Measurements from ENCODE around the gene FSTL4. TPM values are rescaled to one million over a fixed set of nuclear protein-coding genes. Genes with fewer than 3 reads are reported as not detected.

FSTL4 gene
- polyA plus RNA-seq, 3 donors: 0.11 to 0.72 TPM; not detected in 1

DNA sequence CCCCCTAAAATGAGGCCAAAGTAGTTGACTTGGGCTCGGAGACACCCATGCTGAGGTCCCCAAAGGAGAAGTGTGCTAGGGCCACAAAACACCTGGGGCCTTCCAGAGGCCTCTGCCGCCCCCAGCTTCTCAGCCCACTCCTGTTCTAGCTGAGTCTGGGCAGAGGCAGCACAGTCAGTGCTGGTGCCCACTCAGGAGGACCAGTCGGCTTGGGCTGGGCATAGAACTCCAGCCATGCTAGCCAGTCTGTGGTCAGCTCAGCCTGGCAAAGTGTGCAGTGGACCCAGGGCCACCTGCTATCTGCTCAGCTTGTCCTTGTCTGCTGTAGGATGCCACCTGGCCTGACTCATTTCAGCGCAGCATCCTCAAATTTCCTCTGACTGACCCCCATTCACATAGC lies 254.6 kb downstream of the FSTL4 start:
- no peak overlapping the region for H3K27ac ChIP-seq (ENCODE audit: low read depth, low read length)
- 91 to 95% (median 94%) methylated on average over 4 of the region's 4 CpGs for WGBS, 3 donors

DNA sequence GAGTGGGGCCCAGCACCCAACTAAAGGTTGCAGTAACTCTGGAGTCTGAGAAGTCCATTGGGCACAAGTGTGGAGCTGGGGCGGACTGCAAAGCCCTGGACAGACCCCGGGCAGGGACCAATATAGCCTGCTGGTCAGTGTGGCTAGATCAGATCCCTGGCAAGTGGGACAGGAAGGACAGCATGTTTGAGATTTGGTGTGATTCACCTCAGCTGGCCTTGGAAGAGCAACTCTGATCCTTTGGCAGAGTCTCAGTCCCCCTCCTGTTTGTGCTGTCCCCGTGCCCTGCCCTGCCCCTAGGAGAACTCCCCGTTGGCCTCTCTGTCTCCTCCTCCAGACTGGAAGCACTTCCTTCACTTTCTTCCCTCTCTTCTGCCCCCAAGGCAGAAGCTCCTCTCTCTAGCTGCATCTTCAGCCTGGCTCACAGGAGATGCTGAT lies 255.3 kb downstream of the FSTL4 start:
- 65 to 88% (median 68%) methylated on average over 4 of the region's 4 CpGs for WGBS, 3 donors
- no peak overlapping the region for H3K27ac ChIP-seq (ENCODE audit: low read depth, low read length)

DNA sequence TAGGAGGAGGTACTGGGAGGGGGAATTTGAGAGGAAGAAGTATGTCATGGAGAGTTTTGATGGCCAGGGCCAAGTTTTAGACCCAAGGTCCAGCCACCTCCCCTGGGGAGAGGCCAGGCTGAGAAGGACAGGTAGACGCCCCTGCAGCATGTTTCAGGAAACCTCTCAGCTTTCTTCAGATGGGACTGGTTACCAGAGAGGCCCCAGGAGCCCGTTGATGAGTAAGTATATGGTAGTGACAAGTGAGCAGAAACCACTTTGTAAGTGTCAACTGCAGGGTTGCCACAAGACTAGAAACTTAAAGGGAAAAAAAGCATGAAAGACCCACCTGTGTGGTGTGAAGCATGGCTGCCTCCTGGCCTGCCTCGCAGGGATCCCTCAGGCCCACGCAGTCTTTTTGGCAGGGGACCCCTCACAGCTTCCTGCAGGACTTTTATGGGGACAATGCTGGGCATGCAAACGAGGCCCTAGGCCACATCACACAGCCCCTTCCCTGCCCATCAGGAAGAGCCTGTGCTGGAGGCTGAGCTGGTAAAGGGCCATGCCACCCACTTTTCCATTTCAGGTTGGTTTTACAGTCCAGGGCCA lies 255.9 kb downstream of the FSTL4 start:
- H3K27ac ChIP-seq (ENCODE audit: low read depth, low read length): no peak overlapping the region
- 78 to 90% (median 86%) methylated on average over 5 of the region's 5 CpGs for WGBS, 3 donors

DNA sequence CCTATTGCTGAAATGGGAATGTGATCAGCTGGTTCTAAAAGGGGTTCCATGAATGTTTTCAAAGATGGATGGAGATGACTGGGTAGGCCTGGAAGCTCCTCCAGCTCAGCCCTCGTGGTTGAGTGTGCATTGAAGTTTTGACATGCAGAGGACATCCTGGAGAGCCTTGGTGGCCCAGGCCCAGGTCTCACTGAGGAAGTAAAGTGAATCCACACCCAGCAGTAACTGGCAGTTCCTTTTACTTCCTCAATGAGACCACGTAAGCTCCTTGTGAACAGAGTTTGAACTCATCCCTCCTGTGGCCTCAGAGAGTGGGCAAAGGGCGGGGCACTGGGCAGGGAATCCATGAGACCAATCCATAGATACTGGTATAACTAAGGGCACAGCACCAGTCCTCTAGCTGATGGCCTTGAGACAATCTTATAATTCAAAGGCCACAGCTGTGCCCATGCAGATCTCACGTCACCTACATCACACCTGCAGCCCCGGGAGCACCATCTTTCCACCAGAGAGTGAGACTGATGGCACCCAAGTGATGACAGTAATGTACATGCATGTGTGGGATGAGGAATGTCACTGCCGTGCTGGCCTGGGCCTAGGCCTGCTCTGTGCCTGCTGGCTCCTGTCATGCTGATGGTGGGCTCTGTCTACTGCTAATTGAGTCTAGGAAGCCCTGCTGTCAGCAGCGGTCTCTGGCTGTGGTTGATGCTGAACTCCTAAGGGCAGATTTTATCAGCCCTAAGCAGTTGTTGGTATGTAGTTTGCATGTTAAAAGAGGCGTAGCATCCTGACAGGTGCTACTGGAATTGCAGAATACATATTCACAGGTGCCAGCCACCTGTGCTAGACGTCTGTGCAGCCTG lies 257.8 kb downstream of the FSTL4 start:
- 82 to 90% (median 84%) methylated on average over 9 of the region's 9 CpGs for WGBS, 3 donors
- H3K27ac ChIP-seq (ENCODE audit: low read depth, low read length): no peak overlapping the region

DNA sequence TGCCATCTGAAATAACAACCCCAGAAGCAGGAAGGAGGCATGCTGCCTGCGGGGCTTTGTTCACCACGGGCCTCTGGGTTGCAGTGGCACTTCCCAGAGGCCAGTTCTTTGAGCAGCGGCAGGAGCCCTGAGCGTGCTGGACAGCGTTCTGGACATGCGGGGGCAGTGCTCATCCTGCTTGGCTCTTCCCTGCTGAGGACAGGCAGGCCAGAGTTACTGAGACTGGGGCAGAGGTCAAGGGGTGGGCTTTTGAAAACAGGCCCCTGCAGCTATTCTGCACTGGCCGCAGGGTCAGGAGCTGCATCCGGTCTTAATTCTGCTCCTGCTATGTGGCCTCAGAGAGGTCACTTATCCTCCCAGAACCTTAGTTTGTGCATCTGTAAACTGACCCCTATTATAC lies 258.6 kb downstream of the FSTL4 start:
- no peak overlapping the region for H3K27ac ChIP-seq (ENCODE audit: low read depth, low read length)
- WGBS, 3 donors: 45 to 63% (median 51%) methylated on average over 8 of the region's 8 CpGs

DNA sequence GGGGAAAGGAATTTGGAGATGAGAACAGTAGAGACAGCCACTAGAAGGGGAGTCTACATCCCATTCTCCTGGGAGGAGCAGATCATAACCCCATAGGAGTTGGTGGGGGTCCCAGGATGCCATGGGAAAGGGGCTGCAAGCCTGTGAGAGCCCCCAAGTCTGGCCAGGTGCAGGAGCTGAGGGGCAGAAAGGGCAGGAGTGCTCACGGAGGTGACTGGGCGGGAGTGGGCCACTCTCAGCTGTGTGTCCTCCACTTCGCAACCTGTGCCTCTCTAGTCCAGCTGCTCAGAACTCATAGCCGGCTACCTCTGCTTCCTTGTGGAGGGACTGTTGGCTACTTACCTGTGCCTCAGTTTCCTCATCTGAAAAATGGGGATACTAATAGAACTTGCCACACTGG lies 263.9 kb downstream of the FSTL4 start:
- whole genome bisulfite sequencing, 3 donors: 87 to 100% (median 96%) methylated on average over 4 of the region's 4 CpGs
- no peak overlapping the region for H3K27ac ChIP-seq (ENCODE audit: low read depth, low read length)

DNA sequence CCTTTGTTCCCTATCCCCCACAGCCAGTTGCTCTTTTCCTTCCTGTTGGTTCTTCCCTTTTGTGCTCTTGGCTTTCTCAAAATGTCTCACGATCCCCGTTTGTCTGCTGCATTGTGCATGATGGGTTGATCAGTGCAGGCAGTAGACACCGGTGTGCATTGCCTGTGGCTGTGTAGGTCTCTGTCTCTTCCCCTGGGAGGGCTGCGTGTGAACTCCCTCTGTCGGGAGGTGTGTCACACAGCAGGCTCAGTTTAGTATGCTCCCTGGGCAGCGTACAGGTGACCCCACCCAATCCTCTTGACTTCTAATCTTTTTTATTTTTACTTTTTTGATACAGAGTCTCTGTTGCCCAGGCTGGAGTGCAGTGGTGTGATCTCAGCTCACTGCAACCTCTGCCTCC lies 265.3 kb downstream of the FSTL4 start:
- no peak overlapping the region for H3K27ac ChIP-seq (ENCODE audit: low read depth, low read length)
- 46 to 58% (median 51%) methylated on average over 6 of the region's 6 CpGs for WGBS, 3 donors

DNA sequence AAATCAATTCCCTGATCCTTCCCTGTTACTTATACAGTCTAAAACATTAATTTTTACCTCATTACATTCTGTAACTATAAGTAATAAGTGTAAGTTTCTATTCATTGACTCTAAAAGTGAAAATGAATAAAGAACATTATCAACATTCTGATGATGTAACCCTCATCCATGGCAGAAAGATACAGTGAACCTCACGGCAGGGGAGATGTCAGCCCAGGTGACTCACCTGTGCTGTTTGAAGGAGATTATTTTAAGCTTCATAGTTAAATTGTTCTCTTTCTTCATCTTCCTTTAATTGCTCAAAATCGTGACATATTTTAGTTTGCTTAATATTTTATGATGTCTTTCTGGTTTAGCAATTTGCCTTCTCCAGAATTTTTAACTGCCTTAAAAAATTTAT lies 268.1 kb downstream of the FSTL4 start:
- no peak overlapping the region for H3K27ac ChIP-seq (ENCODE audit: low read depth, low read length)
- 52 to 68% (median 52%) methylated on average over 2 of the region's 2 CpGs for WGBS, 3 donors

DNA sequence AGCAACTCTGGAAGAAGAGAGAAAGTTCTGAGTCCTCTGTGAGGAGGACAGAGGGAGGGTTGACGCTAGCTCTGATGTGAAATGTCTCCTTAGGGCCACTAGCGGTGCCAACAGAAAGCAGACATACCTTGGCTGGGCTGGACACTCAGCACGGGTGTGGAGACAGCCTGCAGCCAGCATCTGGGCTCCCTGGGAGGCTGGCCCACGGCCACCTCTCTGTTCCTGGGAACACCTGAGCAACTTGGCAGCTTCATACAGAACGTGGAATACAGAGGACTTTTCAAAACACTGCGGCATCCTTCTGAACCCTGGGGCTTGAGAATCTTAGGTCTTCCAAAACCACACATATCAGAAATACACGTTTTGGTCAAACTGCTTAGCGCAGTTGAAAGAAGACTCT lies 269.1 kb downstream of the FSTL4 start:
- no peak overlapping the region for H3K27ac ChIP-seq (ENCODE audit: low read depth, low read length)
- 68 to 86% (median 81%) methylated on average over 8 of the region's 8 CpGs for WGBS, 3 donors

DNA sequence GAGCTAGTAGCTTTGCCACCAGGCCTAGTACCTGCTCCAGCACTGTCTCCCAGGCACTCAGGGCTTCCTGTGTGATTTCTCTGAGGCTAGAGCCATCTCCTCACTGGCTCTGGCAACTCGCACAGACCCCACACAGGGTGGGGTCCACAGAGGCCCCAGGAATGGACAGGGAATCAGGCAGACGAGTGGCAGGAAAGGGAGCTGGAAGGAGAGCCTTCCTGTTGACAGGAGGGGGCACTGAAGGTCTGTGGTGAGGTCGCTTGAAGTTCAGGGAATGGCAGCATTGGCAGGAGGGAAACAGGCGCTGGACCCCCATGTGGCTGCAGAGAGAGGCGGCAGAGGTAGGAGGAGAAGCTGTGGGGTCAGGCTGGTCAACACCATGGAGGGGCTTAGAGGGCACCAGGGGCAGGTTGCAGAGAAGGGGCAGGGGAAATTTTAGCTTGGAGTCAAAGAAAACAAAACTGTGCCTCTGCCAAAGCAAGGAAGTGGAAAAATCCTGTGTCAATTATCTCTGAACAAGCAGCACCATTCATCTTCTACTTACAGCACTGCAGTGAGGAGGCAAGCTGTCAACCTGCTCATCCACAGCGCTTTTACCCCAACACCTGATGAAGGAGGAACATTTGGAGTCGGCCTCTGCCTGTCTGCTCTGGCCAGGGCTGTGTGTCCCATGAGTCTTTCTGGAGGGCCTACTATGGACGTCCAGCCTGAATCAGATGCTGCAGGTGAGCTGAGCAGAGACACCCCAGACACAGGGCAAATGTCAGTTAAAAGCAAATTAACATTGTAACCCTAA lies 270.2 kb downstream of the FSTL4 start:
- H3K27ac ChIP-seq (ENCODE audit: low read depth, low read length): no peak overlapping the region
- WGBS, 3 donors: 71 to 76% (median 75%) methylated on average over 8 of the region's 8 CpGs

DNA sequence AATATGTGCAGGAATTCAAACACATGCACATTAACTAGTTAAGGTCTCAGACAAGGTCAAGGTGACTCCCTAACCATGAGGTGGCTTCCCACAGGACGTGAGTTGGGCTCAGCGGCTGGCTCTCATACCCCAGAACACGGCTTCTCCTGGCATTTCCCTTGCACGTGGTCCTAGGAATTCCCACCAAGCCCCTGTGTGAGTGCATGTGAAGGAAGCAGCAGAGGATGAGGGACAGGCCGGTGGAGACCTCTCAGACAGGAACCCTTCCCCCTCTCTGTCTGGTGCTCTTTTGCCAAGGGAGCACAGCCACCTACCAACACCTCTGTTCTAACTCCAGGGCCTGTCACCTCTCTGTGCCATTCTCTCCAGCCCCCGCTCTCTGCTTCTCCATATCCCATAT lies 271.0 kb downstream of the FSTL4 start:
- WGBS, 3 donors: 50 to 64% (median 56%) methylated on average over 6 of the region's 6 CpGs

DNA sequence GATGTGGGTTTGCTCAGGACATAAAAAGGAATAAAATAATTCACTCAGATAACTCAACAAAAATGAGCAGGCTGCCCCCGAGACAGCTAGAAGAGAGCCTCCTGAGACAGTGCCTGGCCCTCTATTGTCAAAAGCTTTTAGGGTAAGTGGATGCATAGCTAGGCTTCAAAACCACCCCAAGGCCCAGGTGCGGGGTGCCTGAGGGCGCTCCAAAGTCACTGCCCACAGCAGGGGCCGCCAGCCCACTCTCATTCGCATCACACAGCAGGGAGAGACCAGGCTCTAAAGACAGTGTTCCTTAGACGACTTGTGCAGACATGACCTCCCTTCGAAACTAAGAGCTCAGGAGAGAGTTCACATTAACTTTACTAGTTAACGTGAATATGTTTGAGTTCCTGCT lies 271.5 kb downstream of the FSTL4 start:
- H3K27ac ChIP-seq (ENCODE audit: low read depth, low read length): no peak overlapping the region
- WGBS, 3 donors: 85 to 87% (median 87%) methylated on average over 8 of the region's 8 CpGs

More for the DNA sequence above, 271.0 kb downstream of the FSTL4 start:
- H3K27ac ChIP-seq (ENCODE audit: low read depth, low read length): no peak overlapping the region

DNA sequence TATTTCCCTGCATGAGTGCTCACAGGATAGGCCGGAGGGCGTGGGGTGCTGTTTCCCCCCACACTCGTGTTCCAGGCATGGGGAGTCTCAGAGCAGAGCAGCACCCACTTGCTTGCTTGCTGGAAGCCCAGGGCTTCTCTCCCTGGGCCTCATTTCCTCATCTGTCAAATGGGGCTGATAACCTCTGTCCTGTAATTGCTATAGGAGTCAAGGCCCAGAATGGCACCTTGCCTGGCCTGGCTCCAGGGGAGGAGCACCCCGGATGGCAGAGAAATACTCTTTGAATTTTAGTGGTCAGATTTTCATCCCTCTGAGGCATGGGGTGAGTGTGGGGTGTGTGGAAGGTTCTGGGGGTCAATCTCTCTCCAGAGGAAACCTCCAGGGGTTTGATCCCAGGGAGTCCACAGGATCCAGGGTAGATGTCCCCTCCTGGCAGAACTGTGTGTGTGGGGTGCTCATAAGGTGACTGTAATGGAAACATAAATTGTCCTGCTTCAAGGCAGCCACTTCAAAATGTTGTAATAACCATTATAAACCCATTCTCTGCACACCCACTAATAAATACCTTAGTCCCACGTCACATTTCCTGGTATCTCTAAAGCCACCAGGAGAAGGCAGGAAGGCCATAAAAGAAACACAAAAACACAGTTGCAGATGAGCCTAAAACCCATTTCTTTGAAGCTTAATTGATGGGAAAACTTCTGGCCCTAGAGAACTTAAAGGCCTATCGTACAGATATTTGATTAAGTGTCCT lies 272.2 kb downstream of the FSTL4 start:
- 78 to 83% (median 81%) methylated on average over 6 of the region's 6 CpGs for whole genome bisulfite sequencing, 3 donors
- no peak overlapping the region for H3K27ac ChIP-seq (ENCODE audit: low read depth, low read length)

DNA sequence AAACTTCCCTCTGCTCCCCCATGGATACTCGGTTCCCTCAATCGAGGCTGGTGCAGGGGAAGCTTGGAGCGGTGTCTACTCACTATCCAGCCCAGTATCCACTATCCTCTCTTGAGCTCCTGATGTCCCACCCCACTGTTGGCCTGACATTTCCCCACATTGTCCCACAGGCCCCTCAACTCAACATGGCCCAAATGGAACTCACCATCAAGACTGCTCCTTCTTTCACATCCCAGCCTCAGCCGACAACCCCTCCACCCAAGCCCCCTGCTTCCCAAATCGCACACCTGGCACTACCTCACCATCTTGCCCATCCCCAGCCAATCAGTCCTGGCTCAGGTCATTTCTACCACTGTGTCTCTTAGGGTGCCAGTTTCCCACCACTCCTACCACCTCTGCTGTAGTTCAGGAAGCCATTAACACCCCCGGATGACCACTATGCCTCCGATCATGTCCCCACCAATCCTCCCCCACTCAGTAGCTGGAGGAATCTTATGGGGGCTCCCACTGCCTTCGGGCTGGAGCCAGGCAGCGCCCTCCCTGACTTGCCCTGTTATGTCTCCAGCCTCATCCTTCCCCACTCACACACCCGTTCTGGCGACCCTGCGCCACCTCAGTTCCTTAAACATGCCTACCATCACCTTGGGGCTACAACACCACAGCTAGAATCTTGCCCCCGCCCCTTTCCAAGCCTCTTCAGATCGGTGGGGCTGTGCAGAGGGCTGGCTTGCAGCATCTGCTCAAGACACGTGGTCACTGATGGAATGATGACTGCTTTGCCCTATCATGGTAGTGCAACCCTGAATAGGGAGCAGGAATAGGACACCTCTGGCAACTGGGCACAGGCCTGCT lies 273.6 kb downstream of the FSTL4 start:
- H3K27ac ChIP-seq (ENCODE audit: low read depth, low read length): no peak overlapping the region
- WGBS, 3 donors: 91 to 93% (median 92%) methylated on average over 15 of the region's 15 CpGs

DNA sequence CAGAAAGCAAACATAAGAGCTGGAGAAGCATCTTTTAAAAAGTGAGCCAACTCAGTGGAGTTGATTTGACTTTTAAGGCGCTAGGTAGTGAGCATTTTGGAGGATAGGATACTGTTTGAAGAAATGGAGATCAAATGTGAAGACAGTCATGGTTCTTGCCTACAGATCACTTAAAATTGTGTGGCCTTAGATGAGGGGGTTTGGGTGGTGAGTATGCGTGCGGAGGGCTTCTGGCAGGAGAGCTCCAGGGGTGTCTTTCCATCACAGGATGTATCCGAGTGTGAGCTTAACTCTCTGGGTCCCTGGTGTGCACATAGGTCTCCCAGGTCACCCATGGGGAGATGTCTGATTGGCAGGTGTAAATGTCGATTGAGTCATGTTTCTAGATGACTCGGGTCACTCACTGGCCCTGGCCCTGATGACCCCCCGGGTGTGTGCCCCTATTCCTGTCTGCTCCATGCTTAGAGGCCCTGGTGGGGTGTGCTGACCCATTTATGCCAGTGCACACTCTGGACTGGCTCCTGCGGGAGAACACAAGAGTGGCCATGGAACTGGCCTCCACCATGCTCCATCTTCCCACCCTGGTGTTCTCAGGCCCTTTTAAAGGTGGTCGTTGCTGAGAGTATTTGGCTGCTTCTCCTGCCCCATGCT lies 274.4 kb downstream of the FSTL4 start:
- no peak overlapping the region for H3K27ac ChIP-seq (ENCODE audit: low read depth, low read length)
- 90 to 93% (median 93%) methylated on average over 9 of the region's 9 CpGs for WGBS, 3 donors

DNA sequence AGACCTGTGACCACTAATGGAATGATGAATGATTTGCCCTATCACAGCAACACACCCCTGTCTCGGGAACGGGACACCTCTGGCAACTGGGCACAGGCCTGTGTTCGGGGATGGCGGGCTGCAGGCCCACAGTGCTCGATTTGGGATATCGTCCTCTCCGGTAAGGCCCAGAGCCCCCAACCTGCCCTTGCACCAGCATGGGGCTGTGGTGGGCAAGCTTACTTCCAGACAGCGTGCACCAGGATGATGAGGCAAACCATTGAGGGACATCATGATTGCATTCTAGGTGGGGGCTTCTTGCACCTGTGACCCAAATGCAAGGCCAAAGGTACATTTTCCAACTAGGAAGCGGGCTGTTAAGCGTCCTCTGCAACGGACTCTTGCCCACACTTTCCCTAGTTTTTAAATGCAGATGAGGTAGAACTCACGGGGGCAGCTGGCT lies 275.4 kb downstream of the FSTL4 start:
- no peak overlapping the region for H3K27ac ChIP-seq (ENCODE audit: low read depth, low read length)
- 95 to 96% (median 96%) methylated on average over 12 of the region's 12 CpGs for WGBS, 3 donors

Measured in adipose tissue (tissue), 3 donors.